Keratinocyte (primary cell): ENCODE measurements around the gene SYNJ2. TPM values are rescaled to one million over a fixed set of nuclear protein-coding genes. Genes with fewer than 3 reads are reported as not detected.

Experiments used
- DNase-seq: peaks from one replicate; pipeline ENCODE4 v3.0.0-alpha.2; 2011; ENCODE audit warnings: low read depth, missing footprints, low spot score
- FAIRE-seq: peaks from 2 replicates; lab custom pipeline; 2011; peaks lifted over from hg19 to GRCh38; lab: Jason Lieb, UNC
- H2AFZ ChIP-seq: 2 replicates; pipeline ENCODE4 v1.6.0; 2012; ENCODE audit warnings: low read length, control low read depth, inconsistent platforms; ENCODE audit not compliant: control insufficient read depth
- H3K27ac ChIP-seq: 2 replicates; pipeline ENCODE4 v1.5.1; 2011; ENCODE audit warnings: low read length; ENCODE audit not compliant: control insufficient read depth, insufficient read depth
- H3K27me3 ChIP-seq: 3 replicates; pipeline ENCODE4 v1.6.0; 2011; ENCODE audit warnings: low read length; ENCODE audit not compliant: control insufficient read depth, insufficient read depth; ENCODE audit errors: extremely low read depth
- H3K36me3 ChIP-seq, 2 experiments: 2 replicates in 1 of 2; 3 replicates in 1 of 2; pipeline ENCODE4 v1.5.1; 2011; ENCODE audit warnings: low read length in 2 of 2, mild to moderate bottlenecking in 1 of 2; ENCODE audit not compliant: control insufficient read depth in 2 of 2, insufficient read depth in 2 of 2; ENCODE audit errors: extremely low read depth in 1 of 2
- H3K4me1 ChIP-seq: 3 replicates; pipeline ENCODE4 v1.5.1; 2011; ENCODE audit warnings: low read length; ENCODE audit not compliant: control insufficient read depth, insufficient read depth; ENCODE audit errors: extremely low read depth
- H3K4me2 ChIP-seq: 3 replicates; pipeline ENCODE4 v1.6.0; 2011; ENCODE audit warnings: low read depth, low read length; ENCODE audit not compliant: control insufficient read depth, insufficient read depth; ENCODE audit errors: extremely low read depth
- H3K4me3 ChIP-seq, 3 experiments: fragments of 200-600 bp in 1 of 3; sonication (generic) in 1 of 3; 2 replicates in 2 of 3; 3 replicates in 1 of 3; pipeline ENCODE4 v1.5.1; 2011 to 2016; ENCODE audit warnings: low read length in 3 of 3, mild to moderate bottlenecking in 3 of 3, control low read depth in 2 of 3, inconsistent platforms in 1 of 3, low read depth in 1 of 3, mixed read lengths in 1 of 3, mixed run types in 1 of 3, moderate library complexity in 1 of 3; ENCODE audit not compliant: control insufficient read depth in 2 of 3, insufficient read depth in 2 of 3; ENCODE audit errors: extremely low read depth in 1 of 3
- H3K79me2 ChIP-seq: 2 replicates; pipeline ENCODE4 v1.6.0; 2012; ENCODE audit warnings: low read length; ENCODE audit not compliant: control insufficient read depth, insufficient read depth
- H3K9ac ChIP-seq: 3 replicates; pipeline ENCODE4 v1.6.0; 2011; ENCODE audit warnings: low read length; ENCODE audit not compliant: control insufficient read depth, insufficient read depth; ENCODE audit errors: extremely low read depth
- H3K9me1 ChIP-seq: 3 replicates; pipeline ENCODE4 v1.6.0; 2011; ENCODE audit warnings: low read length; ENCODE audit not compliant: control insufficient read depth, insufficient read depth; ENCODE audit errors: extremely low read depth
- H3K9me3 ChIP-seq: 2 replicates; pipeline ENCODE4 v1.5.1; 2012; ENCODE audit warnings: low read depth, low read length; ENCODE audit not compliant: control insufficient read depth
- H4K20me1 ChIP-seq: 3 replicates; pipeline ENCODE4 v1.6.0; 2011; ENCODE audit warnings: low read length; ENCODE audit not compliant: control insufficient read depth, insufficient read depth; ENCODE audit errors: extremely low read depth
- CTCF ChIP-seq, 3 experiments: IDR thresholded peaks in 1 of 3; conservative IDR thresholded peaks in 1 of 3; optimal IDR thresholded peaks in 1 of 3; 2 replicates in 2 of 3; 3 replicates in 1 of 3; pipeline versions ENCODE3 to v1.5.1; 2011; ENCODE audit warnings: low read length in 3 of 3, mild to moderate bottlenecking in 3 of 3, moderate library complexity in 2 of 3, control low read depth in 1 of 3, inconsistent platforms in 1 of 3; ENCODE audit not compliant: insufficient read depth in 2 of 3; ENCODE audit errors: extremely low read depth in 1 of 3
- EZH2 ChIP-seq: IDR thresholded peaks from one replicate; pipeline ENCODE4 v1.6.1; 2012; ENCODE audit warnings: inconsistent platforms, mild to moderate bottlenecking, low read length, moderate library complexity
- dilution Hi-C: fragments of 300-500 bp; cut with MboI; formaldehyde crosslinking; loops from one replicate; pipeline ENCODE4 v1.7.0; 2020; ENCODE audit warnings: low sequenced_read_pairs; ENCODE audit not compliant: extremely low pct_ligation_motif_present
- polyA plus RNA-seq, 5 experiments: library from polyadenylated mRNA; depleted of rRNA in 3 of 5; stranded (reverse) in 3 of 5; stranded (forward) in 1 of 5; unstranded in 1 of 5; fragments of >200 nt; gene quantifications; 1 replicate in 1 of 5; 2 replicates in 3 of 5; 3 replicates in 1 of 5; pipeline versions ENCODE4 v1.2.1 to v1.2.3, GENCODE V29; 2011 to 2012; ENCODE audit warnings: missing spikeins in 2 of 5, low read depth in 1 of 5, low replicate concordance in 1 of 5

The SYNJ2 gene
- polyA plus RNA-seq, 1 donor (not counting 4 experiments of a cell fraction or from before 2014, with no cell fraction given), result 8.6 TPM

GRCh38 chr6:158009935-158010585 is 28.4 kb downstream of the SYNJ2 start:
- Histone ChIP-seq H3K9me1 (no peaks in the 10 kb centered on the region), H3K27me3 (no peaks in the 10 kb centered on the region), H3K4me3 (no peak overlapping the region), H4K20me1 (no peaks in the 10 kb centered on the region), H3K4me2 (no peak overlapping the region), H3K9ac (no peak overlapping the region), H3K79me2 (peaks cover 27% of the 10 kb centered on the region), H3K9me3 (no peaks in the 10 kb centered on the region), H3K36me3 (no peaks in the 10 kb centered on the region), H3K4me1 (peaks cover 7% of the 10 kb centered on the region), H2AFZ (no peak overlapping the region), H3K27ac (no peak overlapping the region)
- no peak for TF ChIP-seq EZH2
- TF ChIP-seq CTCF (optimal IDR thresholded peaks at IDR 0.05 in 1 of 3, IDR thresholded peaks at IDR 0.05 in 1 of 3, conservative IDR thresholded peaks at IDR 0.05 in 1 of 3; ENCODE audit: extremely low read depth in 1 of 3, insufficient read depth in 2 of 3, low read length in 3 of 3), result no peak
- dilution Hi-C loops, result no loop called here
- FAIRE-seq, result no peak
- no peak for DNase-seq

GRCh38 chr6:158010591-158011477 is 29.2 kb downstream of the SYNJ2 start:
- Histone ChIP-seq H3K4me3 (no peak overlapping the region), H2AFZ (no peak overlapping the region), H3K27me3 (no peaks in the 10 kb centered on the region), H3K79me2 (peaks cover 22% of the 10 kb centered on the region), H3K9ac (no peak overlapping the region), H4K20me1 (no peaks in the 10 kb centered on the region), H3K4me2 (no peak overlapping the region), H3K4me1 (peaks cover 7% of the 10 kb centered on the region), H3K9me1 (no peaks in the 10 kb centered on the region), H3K27ac (no peak overlapping the region), H3K36me3 (no peaks in the 10 kb centered on the region), H3K9me3 (no peaks in the 10 kb centered on the region)
- FAIRE-seq (no peak), DNase-seq (no peak)
- dilution Hi-C loops, result no loop called here
- TF ChIP-seq CTCF (optimal IDR thresholded peaks at IDR 0.05 in 1 of 3, IDR thresholded peaks at IDR 0.05 in 1 of 3, conservative IDR thresholded peaks at IDR 0.05 in 1 of 3; ENCODE audit: extremely low read depth in 1 of 3, insufficient read depth in 2 of 3, low read length in 3 of 3), result no peak
- TF ChIP-seq EZH2, result no peak
